MM.1S (cell line): ENCODE measurements around the gene NAA35.

Source experiments
- EZH2 ChIP-seq: fragments of 300-600 bp; sonication (generic); optimal IDR thresholded peaks from 2 replicates; pipeline ENCODE3; 2017; ENCODE audit warnings: low read depth, mild to moderate bottlenecking, antibody characterized with exemption, low read length, mixed read lengths
- TF ChIP-seq, protein P1 (sequence below): fragments of 300-600 bp; sonication (generic); IDR thresholded peaks from 2 replicates; pipeline ENCODE4 v1.5.1; 2016; ENCODE audit warnings: antibody characterized with exemption, low read length, mixed read lengths

DNA sequence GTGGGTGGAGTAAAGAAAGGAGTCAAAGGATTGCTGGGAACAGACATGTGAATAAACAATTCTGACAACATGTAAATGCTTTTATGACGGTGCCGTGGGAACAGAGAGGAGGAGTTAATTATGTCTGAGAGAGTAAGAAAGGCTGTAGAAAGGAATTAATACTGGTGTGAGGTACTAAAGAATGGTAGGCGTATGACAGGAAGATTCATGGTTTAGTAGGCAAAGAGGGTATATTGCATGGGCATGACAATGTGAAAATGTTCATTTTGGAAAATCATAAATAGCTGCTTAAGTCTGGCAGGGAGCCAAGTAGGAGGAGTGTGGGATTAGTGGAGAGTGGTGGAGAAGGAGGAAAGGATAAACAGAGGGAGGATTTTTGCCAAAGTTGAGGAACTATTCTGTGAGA is 19.7 kb downstream of the NAA35 start:
- TF ChIP-seq, protein P1, sequence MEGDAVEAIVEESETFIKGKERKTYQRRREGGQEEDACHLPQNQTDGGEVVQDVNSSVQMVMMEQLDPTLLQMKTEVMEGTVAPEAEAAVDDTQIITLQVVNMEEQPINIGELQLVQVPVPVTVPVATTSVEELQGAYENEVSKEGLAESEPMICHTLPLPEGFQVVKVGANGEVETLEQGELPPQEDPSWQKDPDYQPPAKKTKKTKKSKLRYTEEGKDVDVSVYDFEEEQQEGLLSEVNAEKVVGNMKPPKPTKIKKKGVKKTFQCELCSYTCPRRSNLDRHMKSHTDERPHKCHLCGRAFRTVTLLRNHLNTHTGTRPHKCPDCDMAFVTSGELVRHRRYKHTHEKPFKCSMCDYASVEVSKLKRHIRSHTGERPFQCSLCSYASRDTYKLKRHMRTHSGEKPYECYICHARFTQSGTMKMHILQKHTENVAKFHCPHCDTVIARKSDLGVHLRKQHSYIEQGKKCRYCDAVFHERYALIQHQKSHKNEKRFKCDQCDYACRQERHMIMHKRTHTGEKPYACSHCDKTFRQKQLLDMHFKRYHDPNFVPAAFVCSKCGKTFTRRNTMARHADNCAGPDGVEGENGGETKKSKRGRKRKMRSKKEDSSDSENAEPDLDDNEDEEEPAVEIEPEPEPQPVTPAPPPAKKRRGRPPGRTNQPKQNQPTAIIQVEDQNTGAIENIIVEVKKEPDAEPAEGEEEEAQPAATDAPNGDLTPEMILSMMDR = no peak
- no peak for TF ChIP-seq EZH2
